Measurements from ENCODE around the gene TENM4. TPM values are rescaled to one million over a fixed set of nuclear protein-coding genes. Genes with fewer than 3 reads are reported as not detected.

The TENM4 gene
- total RNA-seq, 4 donors from 2014 or later, result 7.7 to 39.3 (median 16.1) TPM

DNA sequence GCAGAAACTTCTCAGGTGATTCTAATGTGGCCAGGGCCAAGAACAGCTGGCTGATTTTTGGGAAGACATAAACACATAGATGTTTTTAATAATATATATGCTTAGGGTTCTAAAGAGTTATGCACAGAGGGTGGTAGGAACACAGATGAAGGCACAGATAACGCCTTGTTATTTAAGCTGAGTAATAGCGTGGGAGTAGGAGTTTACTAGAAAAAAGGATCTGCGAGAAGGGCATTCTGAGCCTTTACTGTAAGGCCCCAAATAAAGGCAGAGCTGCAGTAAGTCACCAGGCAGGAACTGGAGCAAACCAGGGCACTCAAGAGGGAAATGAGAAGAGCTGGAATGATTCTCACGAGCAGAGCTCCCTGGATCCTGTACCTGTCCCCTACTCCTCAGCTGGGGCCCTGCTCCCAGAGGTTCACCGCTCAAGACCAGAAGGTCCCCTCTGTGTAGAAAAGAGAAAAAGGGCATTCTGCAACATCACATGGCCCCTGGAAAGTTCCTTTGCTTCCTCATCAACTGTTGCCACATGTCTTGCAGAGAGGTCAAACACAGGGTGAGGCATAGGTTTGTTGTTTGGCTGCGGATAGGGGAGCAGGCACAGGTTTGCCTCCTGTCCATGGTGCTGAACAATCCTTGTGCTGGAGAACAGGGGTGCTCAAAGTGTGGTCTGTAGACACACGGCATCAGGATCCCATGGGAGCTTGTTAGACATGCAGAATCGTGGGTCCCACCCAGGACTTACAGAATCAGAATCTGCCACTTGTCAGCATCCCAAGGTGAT, 125.7 kb downstream of the TENM4 start:
- 66 to 74% methylated on average over 5 to 7 of the region's 8 CpGs for WGBS, 2 donors
- Histone ChIP-seq H3K4me1 (peaks cover 0 to 5% (median 0%) of the 10 kb centered on the region in 3 donors), H3K27me3 (no peaks in the 10 kb centered on the region), H3K36me3 (no peaks in the 10 kb centered on the region), H3K27ac (no peak overlapping the region), H3K4me3 (no peak overlapping the region), H3K9me3 (no peaks in the 10 kb centered on the region)
- intact Hi-C loops (cut with DNase I), result no loop called here
- no peak for DNase-seq
- no peak for TF ChIP-seq POLR2A (IDR thresholded peaks at IDR 0.05)
- TF ChIP-seq, protein P1, sequence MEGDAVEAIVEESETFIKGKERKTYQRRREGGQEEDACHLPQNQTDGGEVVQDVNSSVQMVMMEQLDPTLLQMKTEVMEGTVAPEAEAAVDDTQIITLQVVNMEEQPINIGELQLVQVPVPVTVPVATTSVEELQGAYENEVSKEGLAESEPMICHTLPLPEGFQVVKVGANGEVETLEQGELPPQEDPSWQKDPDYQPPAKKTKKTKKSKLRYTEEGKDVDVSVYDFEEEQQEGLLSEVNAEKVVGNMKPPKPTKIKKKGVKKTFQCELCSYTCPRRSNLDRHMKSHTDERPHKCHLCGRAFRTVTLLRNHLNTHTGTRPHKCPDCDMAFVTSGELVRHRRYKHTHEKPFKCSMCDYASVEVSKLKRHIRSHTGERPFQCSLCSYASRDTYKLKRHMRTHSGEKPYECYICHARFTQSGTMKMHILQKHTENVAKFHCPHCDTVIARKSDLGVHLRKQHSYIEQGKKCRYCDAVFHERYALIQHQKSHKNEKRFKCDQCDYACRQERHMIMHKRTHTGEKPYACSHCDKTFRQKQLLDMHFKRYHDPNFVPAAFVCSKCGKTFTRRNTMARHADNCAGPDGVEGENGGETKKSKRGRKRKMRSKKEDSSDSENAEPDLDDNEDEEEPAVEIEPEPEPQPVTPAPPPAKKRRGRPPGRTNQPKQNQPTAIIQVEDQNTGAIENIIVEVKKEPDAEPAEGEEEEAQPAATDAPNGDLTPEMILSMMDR (IDR thresholded peaks at IDR 0.05), result no peak

DNA sequence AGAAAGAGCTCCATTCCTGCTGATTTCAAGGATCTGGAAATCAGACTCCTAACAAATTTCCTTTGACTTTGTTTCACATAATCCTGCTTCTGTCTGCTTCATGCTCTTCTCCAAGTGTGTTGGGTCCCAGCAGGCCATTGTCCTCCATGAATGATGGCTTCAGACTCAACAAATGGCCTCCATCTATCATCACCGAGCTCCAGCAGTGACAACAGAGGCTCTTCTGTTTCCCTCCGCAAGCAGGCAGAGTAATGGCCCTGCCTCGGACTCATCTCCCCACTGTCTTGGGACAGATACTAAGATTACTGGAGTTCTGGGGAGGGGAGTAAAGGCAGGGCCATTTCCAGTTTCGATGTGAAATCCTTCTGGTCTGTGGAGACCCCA, 127.3 kb downstream of the TENM4 start:
- H3K4me1 ChIP-seq, result peaks cover 0 to 5% (median 0%) of the 10 kb centered on the region in 3 donors
- TF ChIP-seq POLR2A (IDR thresholded peaks at IDR 0.05), result no peak
- TF ChIP-seq, protein P1 (IDR thresholded peaks at IDR 0.05), result no peak
- 54 to 69% methylated on average over 4 of the region's 4 CpGs for WGBS, 2 donors
- no peak overlapping the region for H3K4me3 ChIP-seq
- intact Hi-C loops (cut with DNase I), result no loop called here
- H3K9me3 ChIP-seq, result no peaks in the 10 kb centered on the region
- no peaks in the 10 kb centered on the region for H3K27me3 ChIP-seq
- H3K27ac ChIP-seq, result no peak overlapping the region
- H3K36me3 ChIP-seq, result no peaks in the 10 kb centered on the region
- no peak for DNase-seq

DNA sequence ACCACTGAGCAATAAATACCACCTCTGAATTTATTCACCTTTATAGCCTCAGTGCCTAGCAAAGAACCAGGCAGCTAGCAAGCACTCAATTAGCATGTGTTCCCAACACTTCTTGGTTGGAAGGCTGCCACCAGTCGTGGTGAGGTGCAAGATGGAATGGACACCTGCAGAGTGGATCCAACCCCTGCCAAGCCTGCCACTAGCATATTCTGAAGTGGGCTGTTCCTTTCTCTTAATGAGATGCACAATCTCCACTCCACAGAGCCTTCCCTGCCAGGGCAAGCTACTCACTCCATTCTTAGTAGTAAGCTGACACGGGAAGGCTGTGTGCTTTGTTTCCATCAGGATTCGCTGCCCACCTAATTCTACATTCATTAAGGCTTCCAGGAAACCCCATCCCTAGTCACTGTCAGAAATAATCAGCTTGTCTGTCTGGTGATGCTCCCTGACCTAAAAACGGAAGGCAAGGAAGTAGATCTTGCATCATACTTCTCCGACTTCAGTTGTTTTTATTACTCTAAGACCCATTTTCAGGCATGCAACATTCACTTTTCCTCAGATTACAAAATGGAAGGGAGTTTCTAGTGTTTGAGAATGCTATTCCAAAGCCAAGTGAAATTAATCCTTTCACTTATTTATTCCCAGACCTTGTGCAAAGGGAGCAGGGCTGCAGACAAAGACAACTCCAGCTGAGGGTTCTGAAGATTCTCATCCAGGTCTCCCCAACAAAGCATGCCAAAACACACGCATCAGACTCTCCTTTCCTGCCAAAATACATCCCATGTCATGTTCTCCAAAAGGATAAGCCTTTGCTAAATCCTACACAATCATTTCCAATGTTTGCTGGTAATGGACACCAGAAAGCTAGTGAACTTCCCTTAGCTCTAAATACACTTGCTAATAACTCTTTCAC, 128.0 kb downstream of the TENM4 start:
- 54 to 65% methylated on average over 5 to 6 of the region's 6 CpGs for WGBS, 2 donors
- Histone ChIP-seq H3K4me3 (no peak overlapping the region), H3K9me3 (no peaks in the 10 kb centered on the region), H3K27ac (no peak overlapping the region), H3K4me1 (peaks cover 0 to 5% (median 0%) of the 10 kb centered on the region in 3 donors), H3K36me3 (no peaks in the 10 kb centered on the region), H3K27me3 (no peaks in the 10 kb centered on the region)
- intact Hi-C loops (cut with DNase I), result no loop called here
- TF ChIP-seq, protein P1 (IDR thresholded peaks at IDR 0.05), result no peak
- TF ChIP-seq POLR2A (IDR thresholded peaks at IDR 0.05), result no peak
- no peak for DNase-seq

DNA sequence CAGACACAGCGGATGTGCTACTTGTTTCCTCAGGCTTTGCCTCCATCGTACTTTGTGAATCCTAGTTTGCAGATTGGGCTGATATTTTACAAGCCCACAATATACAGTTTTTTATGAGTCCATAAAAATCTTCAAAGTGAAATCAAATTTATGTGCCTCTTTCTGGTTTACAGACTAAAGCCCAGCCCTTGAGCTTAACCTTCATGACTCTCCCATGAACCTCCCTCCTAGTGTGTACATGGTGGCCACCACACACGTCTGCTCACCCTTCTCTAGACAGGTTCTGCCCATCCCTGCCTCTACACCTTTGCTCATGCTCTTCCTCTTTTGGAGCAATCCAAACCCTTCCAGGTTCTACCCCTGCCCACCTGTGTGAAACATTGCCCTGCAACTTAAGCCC, 129.4 kb downstream of the TENM4 start:
- Histone ChIP-seq H3K27me3 (no peaks in the 10 kb centered on the region), H3K36me3 (no peaks in the 10 kb centered on the region), H3K27ac (no peak overlapping the region), H3K9me3 (no peaks in the 10 kb centered on the region), H3K4me3 (no peak overlapping the region), H3K4me1 (peaks cover 0 to 5% (median 0%) of the 10 kb centered on the region in 3 donors)
- intact Hi-C loops (cut with DNase I), result no loop called here
- no peak for TF ChIP-seq POLR2A (IDR thresholded peaks at IDR 0.05)
- TF ChIP-seq, protein P1 (IDR thresholded peaks at IDR 0.05), result no peak
- no peak for DNase-seq
- 90 to 93% methylated on average over 2 to 3 of the region's 3 CpGs for WGBS, 2 donors

DNA sequence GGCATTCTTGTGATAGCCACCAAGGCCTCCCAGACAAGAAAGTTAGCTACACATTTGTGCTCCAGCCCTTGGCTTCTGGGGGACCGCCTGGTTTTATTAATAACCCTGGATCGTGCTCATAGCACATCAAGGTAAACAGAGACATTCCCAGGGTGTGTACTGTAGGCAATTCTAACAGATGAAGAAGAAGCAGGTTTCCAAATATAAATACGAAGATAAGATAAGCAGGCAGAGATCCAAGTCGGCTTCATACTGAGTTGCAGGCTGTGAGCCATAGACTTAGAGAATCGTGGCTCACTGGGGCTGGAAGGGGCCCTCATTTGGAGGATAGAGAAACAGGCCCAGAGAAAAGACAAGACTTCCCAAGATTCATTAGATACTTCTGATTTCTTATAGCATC, 131.4 kb downstream of the TENM4 start:
- Histone ChIP-seq H3K4me1 (peaks cover 0 to 5% (median 0%) of the 10 kb centered on the region in 3 donors), H3K9me3 (no peaks in the 10 kb centered on the region), H3K36me3 (no peaks in the 10 kb centered on the region), H3K27ac (no peak overlapping the region), H3K4me3 (no peak overlapping the region), H3K27me3 (no peaks in the 10 kb centered on the region)
- TF ChIP-seq, protein P1 (IDR thresholded peaks at IDR 0.05), result no peak
- no peak for TF ChIP-seq POLR2A (IDR thresholded peaks at IDR 0.05)
- WGBS, 2 donors, result 52 to 55% methylated on average over 3 to 5 of the region's 5 CpGs
- no peak for DNase-seq
- intact Hi-C loops (cut with DNase I), result no loop called here
